Keratinocyte (primary cell): Measurements from ENCODE around the gene CDKAL1.

Experiments
- EZH2 ChIP-seq: IDR thresholded peaks from one replicate; pipeline ENCODE4 v1.6.1; 2012; ENCODE audit warnings: inconsistent platforms, mild to moderate bottlenecking, low read length, moderate library complexity
- TF ChIP-seq, protein P1 (sequence below), 3 experiments: IDR thresholded peaks in 1 of 3; conservative IDR thresholded peaks in 1 of 3; optimal IDR thresholded peaks in 1 of 3; 2 replicates in 2 of 3; 3 replicates in 1 of 3; pipeline versions ENCODE3 to v1.5.1; 2011; ENCODE audit warnings: low read length in 3 of 3, mild to moderate bottlenecking in 3 of 3, moderate library complexity in 2 of 3, control low read depth in 1 of 3, inconsistent platforms in 1 of 3; ENCODE audit not compliant: insufficient read depth in 2 of 3; ENCODE audit errors: extremely low read depth in 1 of 3

DNA sequence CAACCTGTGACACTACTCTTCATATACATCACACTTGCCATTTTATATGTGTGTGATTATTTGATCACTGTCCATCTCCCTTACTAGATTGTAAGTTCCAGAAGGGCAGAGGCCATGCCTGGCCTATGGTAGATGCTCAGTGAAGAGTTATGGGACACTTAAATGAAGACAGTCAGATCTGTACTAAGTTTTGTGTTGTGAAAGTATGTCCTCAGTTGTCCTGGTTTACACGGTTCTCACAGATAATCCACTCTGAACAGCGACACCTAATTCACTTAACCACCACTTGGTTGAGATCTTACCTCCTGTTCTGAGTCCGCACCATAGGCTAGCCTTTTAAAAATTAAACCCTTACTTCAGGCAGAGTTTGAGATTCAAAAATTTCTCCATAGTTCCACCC, 625.2 kb downstream of the CDKAL1 start:
- TF ChIP-seq EZH2 = no peak
- TF ChIP-seq, protein P1, sequence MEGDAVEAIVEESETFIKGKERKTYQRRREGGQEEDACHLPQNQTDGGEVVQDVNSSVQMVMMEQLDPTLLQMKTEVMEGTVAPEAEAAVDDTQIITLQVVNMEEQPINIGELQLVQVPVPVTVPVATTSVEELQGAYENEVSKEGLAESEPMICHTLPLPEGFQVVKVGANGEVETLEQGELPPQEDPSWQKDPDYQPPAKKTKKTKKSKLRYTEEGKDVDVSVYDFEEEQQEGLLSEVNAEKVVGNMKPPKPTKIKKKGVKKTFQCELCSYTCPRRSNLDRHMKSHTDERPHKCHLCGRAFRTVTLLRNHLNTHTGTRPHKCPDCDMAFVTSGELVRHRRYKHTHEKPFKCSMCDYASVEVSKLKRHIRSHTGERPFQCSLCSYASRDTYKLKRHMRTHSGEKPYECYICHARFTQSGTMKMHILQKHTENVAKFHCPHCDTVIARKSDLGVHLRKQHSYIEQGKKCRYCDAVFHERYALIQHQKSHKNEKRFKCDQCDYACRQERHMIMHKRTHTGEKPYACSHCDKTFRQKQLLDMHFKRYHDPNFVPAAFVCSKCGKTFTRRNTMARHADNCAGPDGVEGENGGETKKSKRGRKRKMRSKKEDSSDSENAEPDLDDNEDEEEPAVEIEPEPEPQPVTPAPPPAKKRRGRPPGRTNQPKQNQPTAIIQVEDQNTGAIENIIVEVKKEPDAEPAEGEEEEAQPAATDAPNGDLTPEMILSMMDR (optimal IDR thresholded peaks at IDR 0.05 in 1 of 3, IDR thresholded peaks at IDR 0.05 in 1 of 3, conservative IDR thresholded peaks at IDR 0.05 in 1 of 3; ENCODE audit: extremely low read depth in 1 of 3, insufficient read depth in 2 of 3, low read length in 3 of 3) = no peak
